SKM-1 (cell line): ENCODE data around the gene ZNF594.
"Not testable (repeated sequence)": the region's sequence is repeated elsewhere in the genome, so short reads cannot be mapped to it uniquely, and the experiment has no call there.

ENCODE experiments used
- DNase-seq: peaks from one replicate; lab custom pipeline; 2025; ENCODE audit not compliant: unreplicated experiment; lab: John Stamatoyannopoulos, UW

Gene ZNF594

DNA sequence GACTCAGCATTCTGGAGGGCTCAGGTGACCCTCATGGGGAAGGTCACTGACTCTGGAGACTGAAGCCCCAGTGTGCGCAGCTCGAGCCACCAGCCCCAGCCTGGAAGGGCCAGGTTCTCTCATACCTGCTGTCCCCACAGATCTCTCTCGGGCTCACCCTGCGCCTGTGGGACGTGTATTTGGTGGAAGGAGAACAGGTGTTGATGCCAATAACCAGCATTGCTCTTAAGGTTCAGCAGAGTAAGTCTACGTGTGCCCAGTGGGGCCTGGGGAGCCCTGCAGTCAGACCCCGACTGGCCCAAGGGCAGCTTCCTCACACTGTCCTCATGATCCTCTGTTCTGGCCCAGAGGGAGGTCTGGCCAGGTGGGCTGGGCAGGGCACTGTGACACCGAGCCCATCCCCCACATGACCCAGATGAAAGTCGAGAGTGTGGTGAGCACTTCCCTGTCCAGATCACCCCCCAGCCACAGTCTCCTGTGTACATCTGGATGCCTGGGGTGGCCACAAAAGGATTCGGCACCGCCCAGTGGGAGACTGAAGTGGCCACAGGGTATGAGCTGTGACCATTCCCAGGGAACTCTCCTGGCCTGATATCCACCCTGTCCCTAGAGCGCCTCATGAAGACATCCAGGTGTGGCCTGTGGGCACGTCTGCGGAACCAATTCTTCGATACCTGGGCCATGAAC, 54.0 kb downstream of the ZNF594 start:
- DNase-seq: not testable (repeated sequence)

DNA sequence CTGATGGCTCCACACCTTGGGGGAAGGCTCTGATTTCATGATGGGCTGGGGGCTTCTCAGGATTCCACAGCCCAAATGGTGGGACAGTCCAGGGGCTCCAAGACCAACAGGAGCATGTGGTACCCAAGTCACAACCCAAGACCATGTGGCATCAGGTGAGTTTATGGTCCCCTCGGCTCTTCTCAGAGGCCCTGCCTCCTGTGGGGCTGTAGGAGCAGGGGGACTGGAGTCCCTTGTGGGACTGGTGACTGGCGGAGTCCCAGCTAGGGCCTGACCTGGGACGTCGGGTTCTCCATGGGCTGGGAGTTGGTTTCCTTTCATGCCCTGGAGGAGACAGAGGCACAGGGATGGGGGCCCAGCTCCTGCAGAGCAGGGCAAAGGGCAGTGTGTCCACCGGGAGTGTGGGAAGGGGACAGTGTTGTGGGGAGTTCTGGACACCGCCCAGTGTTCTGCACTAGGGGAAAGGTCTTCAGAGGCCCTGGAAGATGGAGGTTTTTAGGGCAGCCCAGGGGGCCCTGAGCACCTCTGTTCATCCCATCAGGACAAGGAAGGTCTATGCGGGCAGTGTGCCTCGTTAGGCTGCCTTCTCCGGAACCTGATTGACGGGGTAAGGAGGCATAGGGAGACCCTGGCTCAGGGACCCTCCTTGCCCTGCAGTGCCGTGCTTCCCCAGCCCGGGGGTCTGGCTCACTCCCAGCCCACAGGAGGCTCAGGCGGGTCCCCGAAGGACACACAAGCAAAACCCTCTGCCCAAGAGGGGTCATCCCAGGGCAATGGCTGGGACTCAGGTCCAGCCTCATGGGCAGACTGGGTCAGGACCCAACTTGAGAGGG, 54.9 kb downstream of the ZNF594 start:
- DNase-seq: not testable (repeated sequence)

DNA sequence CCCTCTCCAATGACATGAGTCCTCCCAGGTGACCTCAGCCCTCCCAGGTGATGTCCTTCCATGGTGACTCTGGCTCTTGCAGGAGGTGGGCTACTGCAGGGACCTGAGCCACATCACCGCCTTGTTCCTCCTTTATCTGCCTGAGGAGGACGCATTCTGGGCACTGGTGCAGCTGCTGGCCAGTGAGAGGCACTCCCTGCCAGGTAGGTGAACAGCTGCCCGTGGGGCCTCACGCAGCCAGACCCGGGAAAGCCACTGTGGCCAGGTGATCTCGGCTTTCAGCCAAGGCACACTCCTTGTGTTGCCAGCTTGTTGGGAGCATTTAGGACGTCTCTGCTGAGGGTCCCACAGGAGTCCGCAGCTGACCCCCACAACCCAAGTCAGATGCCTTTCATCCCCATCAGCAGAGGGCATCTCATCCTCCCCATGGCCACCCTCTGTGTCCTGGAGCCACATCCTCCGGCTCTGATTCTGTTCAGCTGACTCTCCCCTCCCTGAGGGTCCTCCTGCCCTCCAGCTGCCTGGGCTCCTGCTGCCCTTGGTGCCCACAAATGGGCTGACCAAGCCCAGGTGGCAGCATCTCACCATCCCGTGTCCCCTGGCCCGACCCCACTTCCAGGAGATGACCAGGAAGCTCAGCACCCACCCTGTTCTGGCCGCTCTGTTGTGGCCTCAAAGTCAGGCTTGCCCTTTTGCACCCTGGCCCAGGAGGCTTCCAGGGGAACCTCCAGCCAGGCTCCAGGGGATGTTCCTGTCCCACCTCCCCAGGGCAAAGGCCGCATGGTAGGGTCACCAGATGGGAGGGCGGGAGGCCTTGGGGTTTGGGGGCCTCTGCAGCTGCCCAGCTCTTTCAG, 55.7 kb downstream of the ZNF594 start:
- no peak for DNase-seq

GRCh38 chr17:5135131-5135712, 56.4 kb downstream of the ZNF594 start:
- not testable (repeated sequence) for DNase-seq

GRCh38 chr17:5134571-5134970, 57.1 kb downstream of the ZNF594 start:
- not testable (repeated sequence) for DNase-seq

DNA sequence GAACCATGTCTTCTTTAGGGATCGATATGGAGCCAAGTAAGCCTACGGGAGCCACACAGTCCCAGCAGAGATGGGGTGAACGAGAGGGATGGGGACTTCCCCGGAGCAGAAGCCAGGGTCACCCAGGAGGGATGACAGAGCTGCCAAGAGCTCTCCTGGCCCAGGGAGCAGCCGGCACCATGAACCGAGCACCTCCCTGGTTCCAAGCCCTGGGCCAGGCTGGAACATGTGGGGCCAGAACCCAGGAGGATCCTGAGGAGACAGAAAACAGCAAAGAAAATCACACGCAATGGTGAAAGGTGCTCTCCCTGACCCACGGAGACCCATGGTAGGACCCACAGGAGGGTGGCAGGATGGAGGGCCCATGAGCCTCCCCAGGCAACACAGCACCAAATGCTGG, 57.7 kb downstream of the ZNF594 start:
- DNase-seq: not testable (repeated sequence)

DNA sequence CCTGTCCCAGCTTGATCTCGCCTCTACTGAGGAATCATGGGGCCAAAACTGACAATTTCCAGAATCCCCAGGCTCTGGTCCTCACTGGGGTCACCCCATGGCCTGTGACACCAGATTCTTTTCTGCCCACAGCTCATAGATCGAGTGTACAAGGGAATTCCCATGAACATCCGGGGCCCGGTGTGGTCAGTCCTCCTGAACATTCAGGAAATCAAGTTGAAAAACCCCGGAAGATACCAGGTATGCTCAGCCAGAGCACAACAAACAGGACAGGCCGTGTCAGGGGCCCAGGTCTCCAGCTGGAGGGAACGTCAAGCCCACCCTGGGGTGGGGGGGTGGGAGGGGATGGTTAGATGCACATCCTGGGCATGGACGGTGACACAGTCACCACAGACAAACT, 58.4 kb downstream of the ZNF594 start:
- no peak for DNase-seq

GRCh38 chr17:5132503-5133225, 59.0 kb downstream of the ZNF594 start:
- DNase-seq: not testable (repeated sequence)

DNA sequence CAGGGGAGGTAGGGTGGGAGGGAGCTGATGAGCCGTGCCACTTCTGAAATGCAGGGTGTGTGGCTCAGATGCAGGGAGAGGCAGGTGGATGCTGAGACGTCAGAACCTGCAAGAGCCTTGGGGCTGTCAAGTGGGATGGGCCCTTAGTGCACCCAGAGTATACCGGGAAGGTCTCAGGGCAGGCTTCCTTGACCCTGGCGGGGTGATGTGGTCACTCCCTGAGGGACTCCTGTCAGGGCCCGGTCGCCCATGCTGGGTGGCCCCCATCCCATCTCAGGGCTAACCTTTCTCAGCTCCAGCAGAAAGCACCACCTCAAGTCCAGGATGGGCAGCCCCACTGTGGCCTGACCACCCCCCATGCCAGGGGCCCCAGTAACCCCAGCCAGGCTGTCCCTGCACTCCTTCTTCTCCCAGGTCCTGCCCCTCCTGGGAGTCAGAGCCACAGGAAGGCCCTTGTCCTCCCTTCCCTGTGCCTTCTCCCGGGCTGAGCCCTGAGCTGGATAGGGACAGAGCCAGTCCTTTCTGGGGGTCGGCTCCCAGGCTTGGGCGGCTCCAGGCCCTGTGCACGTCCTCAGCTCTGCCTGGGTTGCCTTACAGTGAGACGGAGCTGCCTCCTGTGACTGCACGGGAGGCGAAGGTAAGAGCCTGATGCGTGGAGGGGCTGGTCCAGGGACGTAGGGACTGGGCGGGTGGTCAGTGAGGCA, 59.7 kb downstream of the ZNF594 start:
- DNase-seq: not testable (repeated sequence)

- DNase-seq: no peak
These were observed 60.4 kb downstream of the ZNF594 start for GRCh38 chr17:5131146-5131715.

- DNase-seq: not testable (repeated sequence)
These were observed 61.0 kb downstream of the ZNF594 start for GRCh38 chr17:5130687-5131086.

DNA sequence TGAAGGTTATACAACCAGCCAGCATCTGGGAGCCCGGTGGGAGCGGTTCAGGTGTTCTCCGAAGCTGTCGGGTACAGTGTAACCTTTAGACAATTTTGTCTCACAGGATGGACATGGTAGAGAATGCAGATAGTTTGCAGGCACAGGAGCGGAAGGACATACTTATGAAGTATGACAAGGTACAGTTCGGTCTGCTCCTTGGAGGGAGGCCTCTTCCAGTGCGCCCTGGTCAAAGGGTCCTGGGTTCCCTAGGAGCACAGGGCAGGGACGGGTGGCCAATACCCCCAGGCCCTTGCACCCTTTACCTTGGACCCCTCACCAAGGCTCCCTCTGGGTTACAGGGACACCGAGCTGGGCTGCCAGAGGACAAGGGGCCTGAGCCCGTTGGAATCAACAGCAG, 61.4 kb downstream of the ZNF594 start:
- not testable (repeated sequence) for DNase-seq

DNA sequence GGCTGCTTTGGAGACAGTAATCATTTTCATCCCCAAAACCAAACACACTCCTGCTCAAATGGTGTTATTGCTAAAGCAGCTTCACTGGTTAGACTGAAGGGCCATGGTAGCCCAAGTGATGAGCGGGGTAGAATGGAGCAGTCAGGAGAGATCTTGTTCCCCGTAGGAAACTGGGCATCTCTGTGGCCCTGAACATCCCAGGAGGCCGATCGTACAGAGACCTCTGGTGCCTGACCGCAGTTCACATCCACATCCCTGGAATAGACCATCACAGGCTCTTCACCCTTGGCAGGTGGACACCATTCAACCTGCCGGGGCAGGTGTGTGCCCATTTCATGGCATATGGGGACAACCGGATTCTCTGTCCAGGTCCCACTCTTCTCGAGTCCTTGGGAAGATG, 61.9 kb downstream of the ZNF594 start:
- not testable (repeated sequence) for DNase-seq
